Endothelial cell of umbilical vein (primary cell): Measurements from ENCODE around the gene LHX4.

ENCODE experiments used
- CTCF ChIP-seq, 2 donors: IDR thresholded peaks; 1 replicate in 1 of 2; 2 replicates in 1 of 2; pipeline ENCODE4 v1.5.1; 2011; ENCODE audit warnings: low read length in 2 of 2, mild to moderate bottlenecking in 2 of 2, moderate library complexity in 2 of 2, control low read depth in 1 of 2, inconsistent platforms in 1 of 2, low read depth in 1 of 2; ENCODE audit not compliant: insufficient read depth in 1 of 2; ENCODE audit errors: extremely low read depth in 1 of 2
- EZH2 ChIP-seq: IDR thresholded peaks from 2 replicates; pipeline ENCODE4 v1.6.1; 2012; ENCODE audit warnings: borderline replicate concordance, low read depth, mild to moderate bottlenecking, moderate library complexity, low read length, inconsistent platforms; ENCODE audit not compliant: severe bottlenecking
- FOS ChIP-seq: IDR thresholded peaks from 2 replicates; pipeline ENCODE4 v1.6.1; 2011; ENCODE audit warnings: mild to moderate bottlenecking, low read length, moderate library complexity, borderline replicate concordance; ENCODE audit not compliant: insufficient read depth
- GATA2 ChIP-seq: IDR thresholded peaks from 2 replicates; pipeline ENCODE4 v1.7.0; 2011; ENCODE audit warnings: low read depth, mild to moderate bottlenecking, moderate library complexity, mixed read lengths, low read length; ENCODE audit not compliant: insufficient read length, insufficient read depth
- MAX ChIP-seq: IDR thresholded peaks from 2 replicates; pipeline ENCODE4 v1.6.1; 2011; ENCODE audit not compliant: insufficient read depth, insufficient read length
- MYC ChIP-seq: IDR thresholded peaks from one replicate; pipeline ENCODE4 v1.6.1; 2011; ENCODE audit warnings: mild to moderate bottlenecking, low read depth, low read length
- POLR2A ChIP-seq: IDR thresholded peaks from 2 replicates; pipeline ENCODE4 v1.6.1; 2012; ENCODE audit warnings: low read depth, mild to moderate bottlenecking, control low read depth, low read length
- POLR2AphosphoS5 ChIP-seq: IDR thresholded peaks from 2 replicates; pipeline ENCODE4 v1.6.1; 2012; ENCODE audit warnings: low read depth, mild to moderate bottlenecking, control low read depth, low read length, moderate library complexity; ENCODE audit not compliant: insufficient read depth

- TF ChIP-seq POLR2A, result no peak
- no peak for TF ChIP-seq MAX
- peak; percentile 95 for TF ChIP-seq EZH2
- no peak for TF ChIP-seq CTCF (IDR thresholded peaks at IDR 0.05; ENCODE audit: extremely low read depth in 1 of 2, insufficient read depth in 1 of 2, low read depth in 1 of 2, low read length in 2 of 2)
- no peak for TF ChIP-seq GATA2
- no peak for TF ChIP-seq POLR2AphosphoS5
- no peak for TF ChIP-seq FOS
- no peak for TF ChIP-seq MYC
Observed at GRCh38 chr1:180230791-180231505, 884 bp downstream of the LHX4 start.
